HG03039 (cell line): ENCODE data around the gene ANKS6.

Experiments
- ATAC-seq: cut with Tn5 transposase; IDR thresholded peaks from one replicate; pipeline ENCODE4 v1.9.1; 2021; ENCODE audit warnings: mild to moderate bottlenecking, moderate library complexity; ENCODE audit not compliant: unreplicated experiment

ANKS6 gene

DNA sequence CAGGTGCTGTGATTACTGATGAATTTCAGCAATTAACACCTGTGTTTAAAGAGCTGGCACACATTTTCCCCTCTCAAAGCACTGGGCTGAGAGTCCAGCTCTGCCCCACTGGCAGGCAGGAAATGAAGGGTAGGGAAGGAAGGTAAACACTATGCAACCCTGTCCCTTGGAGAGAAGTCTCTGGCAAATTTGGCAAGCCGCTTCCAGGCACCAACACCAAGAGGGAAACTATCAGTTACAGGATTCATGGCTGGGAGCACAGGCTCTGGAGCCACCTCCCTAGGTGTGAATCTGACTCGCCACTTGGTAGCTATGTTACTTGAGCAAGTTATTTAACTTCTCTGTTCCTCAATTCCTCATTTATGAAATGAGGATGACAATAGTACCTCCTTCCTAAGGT lies 3.3 kb downstream of the ANKS6 start:
- ATAC-seq: no peak

DNA sequence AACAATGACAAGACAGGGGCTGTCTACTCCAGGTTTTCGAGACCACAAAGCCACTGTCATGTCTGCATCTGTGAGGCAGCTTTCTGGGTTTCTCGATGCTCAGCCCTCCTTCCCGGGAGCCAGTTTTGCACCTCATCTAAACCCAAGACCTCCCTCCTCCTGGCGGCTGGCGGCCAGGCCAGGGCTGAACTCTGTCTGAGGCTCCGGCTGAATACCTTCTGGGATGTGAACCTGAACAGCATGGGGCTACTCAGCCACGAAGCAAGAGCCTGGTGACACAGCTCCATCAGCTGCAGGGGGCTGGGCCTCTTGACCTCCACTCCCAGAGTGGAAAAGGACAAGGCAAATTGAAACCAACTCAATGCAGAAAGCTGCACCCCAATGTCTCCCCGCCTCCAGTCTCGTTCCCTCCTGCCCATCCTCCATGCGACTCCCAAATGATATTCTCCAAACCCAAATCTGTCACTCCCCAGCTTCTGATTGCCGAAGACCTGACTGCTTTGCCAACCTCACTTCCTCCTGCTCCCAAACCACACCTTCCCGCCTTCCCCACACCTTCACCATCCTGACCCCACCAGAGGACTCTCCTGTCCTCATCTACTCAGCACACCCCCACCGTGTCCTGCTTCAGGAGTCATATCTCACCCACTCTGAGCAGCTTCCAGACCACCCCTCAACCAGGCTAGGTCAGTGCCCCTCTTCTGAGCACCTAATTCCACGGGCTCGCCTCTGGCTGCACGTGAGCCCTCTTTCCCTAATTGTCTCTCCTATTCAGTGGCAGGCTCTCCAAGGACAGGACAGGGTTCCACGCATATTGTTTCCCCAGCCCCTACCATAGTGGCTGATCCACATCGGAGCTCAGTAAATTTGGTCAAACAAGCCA lies 4.5 kb downstream of the ANKS6 start:
- no peak for ATAC-seq

DNA sequence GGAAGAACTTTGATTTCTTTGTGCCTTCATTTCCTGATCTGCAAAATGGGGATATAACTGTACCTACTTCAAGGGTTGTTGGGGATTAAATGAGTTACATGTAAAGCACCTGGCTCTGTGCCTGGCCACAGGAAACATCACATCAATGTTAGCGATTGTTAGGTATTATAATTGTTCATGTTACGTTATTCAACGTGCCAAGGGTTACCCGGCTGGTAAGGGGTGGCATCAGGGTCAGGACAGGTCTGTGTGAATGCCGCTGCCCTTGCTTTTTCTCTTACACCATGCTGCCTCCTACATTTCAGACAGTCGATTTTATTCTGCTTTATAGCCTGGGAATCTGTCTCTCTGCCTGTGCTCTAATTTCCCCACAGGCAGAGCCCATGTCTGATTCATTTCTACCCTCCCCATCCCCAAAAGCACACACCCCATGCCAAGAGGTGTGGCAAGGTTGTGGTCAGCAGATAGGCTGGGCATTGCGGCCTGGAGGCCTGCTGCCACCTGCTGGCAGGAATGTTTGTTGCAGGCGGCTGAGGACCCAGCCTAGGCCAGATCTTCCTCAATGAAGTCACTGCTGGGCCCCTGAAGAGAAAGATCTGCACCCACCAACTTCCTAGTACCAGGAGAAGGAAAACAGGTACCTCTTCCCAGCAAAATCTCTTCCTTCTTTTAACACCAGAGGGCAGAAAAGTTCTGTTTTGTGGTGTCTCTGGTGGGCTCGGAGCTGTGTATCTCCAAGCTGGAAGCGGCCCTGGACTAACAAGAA lies 5.3 kb downstream of the ANKS6 start:
- peak; percentile 50 for ATAC-seq

GRCh38 chr9:98790134-98790841 lies 6.1 kb downstream of the ANKS6 start:
- no peak for ATAC-seq

- no peak for ATAC-seq
Observed at GRCh38 chr9:98789483-98790133, 6.7 kb downstream of the ANKS6 start.

- no peak for ATAC-seq
Observed at GRCh38 chr9:98787766-98788335, 8.5 kb downstream of the ANKS6 start.

GRCh38 chr9:98786750-98787510 lies 9.4 kb downstream of the ANKS6 start:
- ATAC-seq: no peak

- ATAC-seq: no peak
Observed at GRCh38 chr9:98784831-98785806, 11.2 kb downstream of the ANKS6 start.

DNA sequence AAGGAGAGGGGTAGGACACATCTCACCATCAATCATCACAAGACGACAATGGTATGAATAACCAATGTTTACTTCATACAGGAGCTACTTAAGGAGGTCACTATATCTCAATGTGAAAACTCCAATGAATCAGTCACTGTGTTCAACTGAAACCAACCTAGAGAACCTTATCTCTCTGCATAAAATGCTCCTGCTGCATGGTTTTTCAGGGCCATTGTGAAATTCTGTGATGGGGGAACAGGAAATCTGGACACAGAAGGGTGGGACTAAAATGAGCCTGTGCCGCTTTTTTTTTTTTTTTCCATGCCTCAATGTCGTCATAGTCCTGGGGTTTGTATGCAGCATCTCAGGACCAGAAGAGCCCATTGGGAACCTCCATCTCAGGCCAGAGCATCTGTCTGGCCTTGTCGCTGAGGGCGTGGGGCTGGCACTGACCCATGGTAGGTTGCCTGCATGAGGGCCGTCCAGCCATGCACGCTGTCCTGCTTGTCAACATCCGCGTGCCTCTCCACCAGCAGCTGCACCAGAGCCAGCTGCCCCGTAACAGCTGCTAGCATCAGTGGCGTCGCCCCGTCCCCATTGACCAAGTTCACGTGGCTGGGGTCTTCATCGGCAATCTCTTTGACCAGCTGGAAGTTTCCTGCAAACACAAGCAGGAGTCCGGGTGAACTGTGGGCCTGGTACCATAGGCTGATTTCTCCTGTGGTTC lies 12.7 kb downstream of the ANKS6 start:
- no peak for ATAC-seq

- no peak for ATAC-seq
Observed at GRCh38 chr9:98781588-98782383, 14.6 kb downstream of the ANKS6 start.

DNA sequence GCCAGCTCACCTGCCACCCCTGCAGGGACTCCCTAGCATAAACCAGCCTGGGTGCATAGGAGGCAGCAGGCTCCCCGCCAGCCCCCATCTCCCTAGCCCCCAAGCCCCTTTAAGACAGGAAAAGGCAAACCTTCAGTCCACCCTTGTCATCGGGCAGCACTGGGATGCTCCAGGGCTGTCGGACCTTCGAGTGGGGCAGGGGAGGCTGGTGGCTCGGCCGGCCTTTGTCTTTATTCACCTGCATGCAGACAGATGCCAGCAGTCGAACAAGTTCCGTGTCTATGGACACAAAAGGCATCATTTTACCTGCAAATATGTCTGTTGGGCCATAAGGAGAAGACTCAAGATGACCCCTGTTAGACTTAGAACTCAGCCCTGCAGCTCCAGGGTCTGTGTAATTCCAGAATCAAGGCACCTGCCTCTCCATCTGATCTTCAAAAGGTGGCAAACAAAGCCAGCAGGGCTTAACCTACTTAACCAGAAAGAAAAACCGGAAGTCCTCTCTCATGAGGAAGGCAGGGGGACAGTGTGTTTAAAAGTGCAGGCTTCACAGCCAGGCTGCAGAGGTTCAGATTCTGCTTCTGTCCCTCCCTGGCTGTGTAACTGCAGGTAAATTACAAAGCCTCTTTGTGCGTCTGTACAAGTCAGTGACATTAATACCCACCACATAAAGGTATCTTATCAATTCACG lies 16.2 kb downstream of the ANKS6 start:
- no peak for ATAC-seq

GRCh38 chr9:98778711-98779530 lies 17.4 kb downstream of the ANKS6 start:
- ATAC-seq: no peak

DNA sequence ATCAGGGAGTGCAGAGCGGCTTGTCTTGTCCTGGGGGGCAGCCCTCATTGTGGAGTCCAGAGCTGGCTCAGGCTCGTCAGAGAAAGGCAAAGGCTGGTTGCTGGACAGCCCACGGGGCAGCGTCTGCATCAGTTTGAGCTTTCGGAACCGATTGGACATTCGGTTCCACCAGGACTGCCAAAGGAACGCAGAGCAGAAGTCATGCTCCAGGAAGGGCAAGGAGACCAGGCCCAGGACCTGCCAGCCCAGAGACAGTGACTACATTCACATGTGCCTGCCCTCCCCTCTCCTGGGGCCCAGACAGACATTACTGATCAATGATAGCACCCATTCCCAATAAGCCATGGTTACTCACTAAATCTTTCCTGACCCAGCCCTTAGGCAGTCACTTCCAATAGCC lies 18.1 kb downstream of the ANKS6 start:
- no peak for ATAC-seq

GRCh38 chr9:98777618-98778017 lies 18.7 kb downstream of the ANKS6 start:
- ATAC-seq: no peak

DNA sequence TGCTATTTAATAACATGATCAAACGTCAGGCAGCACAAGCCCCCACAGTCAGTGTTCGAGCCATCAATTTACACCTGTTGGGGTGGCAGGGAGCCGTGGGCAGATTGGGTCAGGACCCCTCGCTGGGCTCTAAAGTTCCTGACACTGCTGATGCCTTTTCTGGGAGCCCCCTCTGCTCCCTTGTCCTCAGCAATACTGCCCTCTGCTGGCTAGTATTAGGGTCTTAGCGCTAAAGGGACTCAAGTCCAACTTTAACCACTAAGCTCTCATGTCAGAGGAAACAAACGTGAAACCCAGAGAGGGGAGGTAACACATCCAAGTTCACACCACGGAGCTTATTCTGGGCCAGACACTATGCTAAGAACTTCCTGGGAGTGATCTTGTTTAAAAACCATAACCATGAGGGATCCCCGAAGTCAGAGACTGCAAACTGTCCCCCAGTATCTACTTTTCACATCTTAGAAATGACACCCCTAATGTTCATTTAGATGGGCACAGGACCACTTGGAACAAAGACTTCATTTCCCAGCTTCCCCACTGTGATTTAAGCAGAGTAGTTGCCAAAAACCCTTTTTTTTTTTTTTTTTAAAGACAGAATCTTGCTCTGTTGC lies 20.4 kb downstream of the ANKS6 start:
- ATAC-seq: no peak
